Chondrocyte (in vitro differentiated cells): ENCODE data around the gene SFRP5. TPM values are rescaled to one million over a fixed set of nuclear protein-coding genes. Genes with fewer than 3 reads are reported as not detected.

Experiments used
- DNase-seq: peaks from one replicate; pipeline ENCODE4 v3.0.0; 2021; ENCODE audit warnings: mixed read lengths, low spot score
- H3K27ac Mint-ChIP-seq: one replicate; pipeline ENCODE4 v1.8.0; 2021; ENCODE audit warnings: mild to moderate bottlenecking, moderate library complexity, mixed read lengths; ENCODE audit not compliant: unreplicated experiment
- H3K27me3 Mint-ChIP-seq: 2 replicates; pipeline ENCODE4 v1.8.0; 2021; ENCODE audit warnings: low read depth, mixed read lengths
- H3K36me3 Mint-ChIP-seq: 2 replicates; pipeline ENCODE4 v1.8.0; 2021; ENCODE audit warnings: low read depth, mixed read lengths
- H3K4me1 Mint-ChIP-seq: 2 replicates; pipeline ENCODE4 v1.8.0; 2021; ENCODE audit warnings: low read depth, mild to moderate bottlenecking, mixed read lengths
- H3K4me3 Mint-ChIP-seq: one replicate; pipeline ENCODE4 v1.8.0; 2021; ENCODE audit warnings: mild to moderate bottlenecking, moderate library complexity, mixed read lengths; ENCODE audit not compliant: unreplicated experiment
- H3K9me3 Mint-ChIP-seq: 2 replicates; pipeline ENCODE4 v1.8.0; 2021; ENCODE audit warnings: low read depth, mixed read lengths
- total RNA-seq: library from RNA; stranded (reverse); gene quantifications from 3 replicates; pipeline ENCODE4 v1.2.1, GENCODE V29; 2021
- TF ChIP-seq, protein P1 (sequence below): fragments of 200-600 bp; sonication (generic); IDR thresholded peaks from 2 replicates; pipeline ENCODE4 v1.5.0; 2021; ENCODE audit warnings: antibody characterized with exemption, mild to moderate bottlenecking, moderate library complexity

The SFRP5 gene
- total RNA-seq, 1 donor from 2014 or later, result 0.35 TPM

DNA sequence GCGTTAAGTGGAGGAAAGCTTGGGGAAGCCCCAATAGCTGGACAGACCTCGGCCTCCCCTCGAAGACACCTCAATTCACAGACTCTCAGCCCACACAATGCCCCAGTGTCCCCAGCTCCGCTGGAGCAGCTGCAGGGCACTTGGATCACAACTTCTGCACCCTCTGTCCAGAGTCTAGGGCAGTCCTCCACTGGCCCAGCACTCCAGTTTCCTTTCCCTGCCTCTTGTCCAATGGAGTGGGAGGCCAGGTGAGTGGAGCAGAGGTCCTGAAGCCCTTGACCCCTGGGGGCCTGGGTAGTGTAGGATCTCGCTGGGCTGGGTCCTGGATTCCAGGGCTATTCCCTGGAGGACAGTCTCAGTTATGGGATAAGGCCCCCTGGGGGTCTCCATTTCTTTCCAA, 11.9 kb downstream of the SFRP5 start:
- Mint-ChIP-seq H3K27me3 (no peaks in the 10 kb centered on the region), H3K4me1 (peaks cover 36% of the 10 kb centered on the region), H3K9me3 (no peaks in the 10 kb centered on the region), H3K36me3 (peaks cover 14% of the 10 kb centered on the region), H3K27ac (no peak overlapping the region), H3K4me3 (no peak overlapping the region)
- peak; percentile 59 for DNase-seq
- TF ChIP-seq, protein P1, sequence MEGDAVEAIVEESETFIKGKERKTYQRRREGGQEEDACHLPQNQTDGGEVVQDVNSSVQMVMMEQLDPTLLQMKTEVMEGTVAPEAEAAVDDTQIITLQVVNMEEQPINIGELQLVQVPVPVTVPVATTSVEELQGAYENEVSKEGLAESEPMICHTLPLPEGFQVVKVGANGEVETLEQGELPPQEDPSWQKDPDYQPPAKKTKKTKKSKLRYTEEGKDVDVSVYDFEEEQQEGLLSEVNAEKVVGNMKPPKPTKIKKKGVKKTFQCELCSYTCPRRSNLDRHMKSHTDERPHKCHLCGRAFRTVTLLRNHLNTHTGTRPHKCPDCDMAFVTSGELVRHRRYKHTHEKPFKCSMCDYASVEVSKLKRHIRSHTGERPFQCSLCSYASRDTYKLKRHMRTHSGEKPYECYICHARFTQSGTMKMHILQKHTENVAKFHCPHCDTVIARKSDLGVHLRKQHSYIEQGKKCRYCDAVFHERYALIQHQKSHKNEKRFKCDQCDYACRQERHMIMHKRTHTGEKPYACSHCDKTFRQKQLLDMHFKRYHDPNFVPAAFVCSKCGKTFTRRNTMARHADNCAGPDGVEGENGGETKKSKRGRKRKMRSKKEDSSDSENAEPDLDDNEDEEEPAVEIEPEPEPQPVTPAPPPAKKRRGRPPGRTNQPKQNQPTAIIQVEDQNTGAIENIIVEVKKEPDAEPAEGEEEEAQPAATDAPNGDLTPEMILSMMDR, result no peak

DNA sequence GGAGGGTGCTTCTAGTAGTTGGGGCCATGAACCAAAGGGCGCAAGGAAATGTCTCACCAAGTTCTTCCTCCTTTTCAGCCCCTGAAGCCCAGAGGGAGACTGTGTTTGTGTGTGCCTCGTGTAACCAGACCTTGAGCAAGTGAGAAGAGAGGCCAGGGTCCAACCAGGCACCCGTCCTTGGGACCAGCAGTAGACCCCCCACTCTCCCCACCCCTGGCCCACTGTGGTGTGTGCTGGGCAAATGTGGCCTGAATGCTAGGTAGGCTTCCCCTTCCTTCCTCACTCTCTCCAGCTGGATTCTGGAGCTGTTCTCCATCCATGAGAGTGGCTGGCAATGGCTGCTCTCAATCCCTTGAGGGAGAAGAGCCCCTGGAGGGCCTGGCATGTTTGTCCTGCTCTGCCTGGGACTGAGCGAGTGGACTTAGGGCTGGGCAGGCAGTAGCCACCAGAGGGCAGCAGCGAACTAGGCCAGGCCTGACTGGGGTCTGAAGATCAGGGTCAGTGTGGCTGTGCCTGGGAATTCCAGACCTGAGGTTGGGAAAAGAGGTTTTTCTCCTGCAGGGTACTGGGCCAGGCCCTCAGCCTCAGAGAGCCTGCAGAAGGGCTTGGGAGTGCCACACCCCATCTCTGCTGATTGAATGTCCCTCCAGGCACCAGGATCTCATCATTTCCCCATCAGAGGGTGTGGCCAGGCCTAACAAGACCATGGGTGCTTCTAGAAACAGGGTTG, 12.5 kb downstream of the SFRP5 start:
- peak; percentile 93 for DNase-seq
- no peak overlapping the region for H3K4me3 Mint-ChIP-seq
- H3K9me3 Mint-ChIP-seq, result no peaks in the 10 kb centered on the region
- peaks cover 20% of the 10 kb centered on the region for H3K36me3 Mint-ChIP-seq
- H3K27ac Mint-ChIP-seq, result no peak overlapping the region
- H3K4me1 Mint-ChIP-seq, result peaks cover 31% of the 10 kb centered on the region
- TF ChIP-seq, protein P1, result peak; percentile 94
- H3K27me3 Mint-ChIP-seq, result no peaks in the 10 kb centered on the region

DNA sequence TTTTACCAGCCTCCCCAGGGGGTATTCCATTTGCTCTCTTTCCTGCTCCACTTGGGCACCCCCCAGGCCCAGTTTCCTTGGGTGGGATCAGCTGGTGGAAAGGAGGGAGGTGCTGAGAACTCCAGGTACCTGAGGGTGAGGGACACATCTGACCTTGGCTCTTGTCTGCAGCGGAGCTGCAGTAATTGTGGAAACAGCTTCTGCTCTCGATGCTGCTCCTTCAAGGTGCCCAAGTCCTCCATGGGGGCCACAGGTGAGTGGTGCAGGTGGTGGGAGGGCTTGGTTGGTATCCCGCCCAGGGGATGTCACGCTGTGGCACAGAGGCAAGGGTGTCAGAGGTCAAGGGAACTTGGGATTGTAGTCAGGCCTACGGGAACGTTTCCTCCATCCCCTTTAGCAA, 14.3 kb downstream of the SFRP5 start:
- H3K9me3 Mint-ChIP-seq, result no peaks in the 10 kb centered on the region
- DNase-seq, result peak; percentile 69
- H3K36me3 Mint-ChIP-seq, result peaks cover 27% of the 10 kb centered on the region
- peaks cover 15% of the 10 kb centered on the region for H3K4me1 Mint-ChIP-seq
- H3K27me3 Mint-ChIP-seq, result no peaks in the 10 kb centered on the region
- no peak overlapping the region for H3K27ac Mint-ChIP-seq
- H3K4me3 Mint-ChIP-seq, result no peak overlapping the region
- TF ChIP-seq, protein P1, result no peak

DNA sequence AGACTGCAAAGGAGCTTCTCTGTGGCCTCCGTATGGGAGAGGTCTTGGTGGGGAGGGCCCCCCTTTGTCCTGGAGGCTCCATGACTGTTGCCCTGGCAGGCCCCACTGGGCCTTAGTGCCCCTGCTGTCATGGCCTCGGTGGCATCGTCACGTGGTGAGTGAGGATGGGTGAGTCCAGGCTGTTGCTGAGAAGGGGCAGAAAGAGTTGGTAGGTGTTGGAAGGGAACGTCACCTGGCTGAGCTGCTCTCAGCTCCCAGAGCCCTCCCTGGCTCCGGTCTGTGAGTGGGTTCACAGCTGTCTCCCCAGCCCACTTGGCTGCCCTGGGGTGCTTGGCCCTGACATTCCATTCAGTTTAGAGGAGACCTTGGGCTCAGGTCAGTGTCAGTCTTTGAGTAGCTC, 16.1 kb downstream of the SFRP5 start:
- TF ChIP-seq, protein P1, result no peak
- DNase-seq, result peak; percentile 83
- no peaks in the 10 kb centered on the region for H3K9me3 Mint-ChIP-seq
- H3K4me1 Mint-ChIP-seq, result peaks cover 6% of the 10 kb centered on the region
- H3K36me3 Mint-ChIP-seq, result peaks cover 29% of the 10 kb centered on the region
- no peak overlapping the region for H3K4me3 Mint-ChIP-seq
- H3K27ac Mint-ChIP-seq, result no peak overlapping the region
- no peaks in the 10 kb centered on the region for H3K27me3 Mint-ChIP-seq

DNA sequence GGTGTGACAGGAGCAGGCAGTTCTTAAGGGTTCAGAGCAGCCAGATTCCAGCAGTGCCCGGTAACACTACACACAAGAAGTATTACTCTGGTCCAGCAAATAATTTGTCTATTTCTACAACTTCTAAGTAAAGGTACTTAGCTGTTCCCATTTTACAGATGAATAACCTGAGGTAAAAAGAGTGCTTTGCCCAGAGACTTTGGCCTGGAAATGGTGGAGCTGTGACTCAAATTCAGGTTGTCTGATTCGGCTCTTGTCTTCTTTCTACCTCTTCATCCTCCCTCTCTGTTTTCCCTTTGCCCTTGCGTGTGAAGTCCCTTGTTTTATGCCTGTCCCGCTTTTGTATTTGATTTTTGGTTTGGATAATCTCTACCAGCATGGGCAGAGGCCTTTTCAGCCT, 17.1 kb downstream of the SFRP5 start:
- Mint-ChIP-seq H3K27me3 (no peaks in the 10 kb centered on the region), H3K9me3 (no peaks in the 10 kb centered on the region), H3K36me3 (peaks cover 33% of the 10 kb centered on the region), H3K4me1 (peaks cover 6% of the 10 kb centered on the region), H3K27ac (no peak overlapping the region), H3K4me3 (no peak overlapping the region)
- TF ChIP-seq, protein P1, result no peak
- DNase-seq, result peak; percentile 6
